ENCODE data around the gene TFF1.

DNA sequence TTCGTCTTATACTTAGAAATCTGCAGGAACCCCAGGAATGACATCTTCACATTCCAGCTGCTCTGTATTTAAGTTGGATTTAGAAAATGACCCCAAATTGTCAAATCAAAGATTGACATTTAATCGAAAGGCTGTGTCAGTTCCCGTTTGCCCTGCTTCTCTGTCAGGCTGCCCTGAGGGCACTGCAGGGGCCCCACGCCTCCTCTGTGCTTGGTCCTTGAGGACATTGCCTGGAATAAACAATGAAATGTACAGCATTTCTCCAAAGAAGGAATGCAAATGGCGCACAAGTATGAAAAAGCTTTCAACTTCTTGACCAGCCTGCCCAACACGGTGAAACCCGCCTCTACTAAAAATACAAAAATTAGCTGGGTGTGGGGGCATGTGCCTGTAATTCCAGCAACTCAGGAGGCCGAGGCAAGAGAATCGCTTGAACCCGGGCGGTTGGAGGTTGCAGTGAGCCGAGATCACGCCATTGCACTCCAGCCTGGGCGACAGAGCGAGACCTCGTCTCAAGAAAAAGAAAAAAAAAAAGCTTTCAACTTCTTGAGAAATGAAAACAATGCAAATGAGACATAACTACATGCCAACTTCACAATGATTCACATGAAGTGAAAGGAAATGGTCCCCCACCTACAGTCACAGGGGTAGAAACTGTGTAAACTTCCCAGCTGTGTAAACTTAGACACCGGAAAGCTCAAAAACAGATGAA lies 26.6 kb upstream of the TFF1 start:
- TF ChIP-seq, protein P1, sequence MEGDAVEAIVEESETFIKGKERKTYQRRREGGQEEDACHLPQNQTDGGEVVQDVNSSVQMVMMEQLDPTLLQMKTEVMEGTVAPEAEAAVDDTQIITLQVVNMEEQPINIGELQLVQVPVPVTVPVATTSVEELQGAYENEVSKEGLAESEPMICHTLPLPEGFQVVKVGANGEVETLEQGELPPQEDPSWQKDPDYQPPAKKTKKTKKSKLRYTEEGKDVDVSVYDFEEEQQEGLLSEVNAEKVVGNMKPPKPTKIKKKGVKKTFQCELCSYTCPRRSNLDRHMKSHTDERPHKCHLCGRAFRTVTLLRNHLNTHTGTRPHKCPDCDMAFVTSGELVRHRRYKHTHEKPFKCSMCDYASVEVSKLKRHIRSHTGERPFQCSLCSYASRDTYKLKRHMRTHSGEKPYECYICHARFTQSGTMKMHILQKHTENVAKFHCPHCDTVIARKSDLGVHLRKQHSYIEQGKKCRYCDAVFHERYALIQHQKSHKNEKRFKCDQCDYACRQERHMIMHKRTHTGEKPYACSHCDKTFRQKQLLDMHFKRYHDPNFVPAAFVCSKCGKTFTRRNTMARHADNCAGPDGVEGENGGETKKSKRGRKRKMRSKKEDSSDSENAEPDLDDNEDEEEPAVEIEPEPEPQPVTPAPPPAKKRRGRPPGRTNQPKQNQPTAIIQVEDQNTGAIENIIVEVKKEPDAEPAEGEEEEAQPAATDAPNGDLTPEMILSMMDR (IDR thresholded peaks at IDR 0.05): no peak
- no peak for TF ChIP-seq POLR2AphosphoS5 (IDR thresholded peaks at IDR 0.05)
